IgD-negative memory B cell (primary cell): ENCODE results near the gene HOXC5. TPM values are rescaled to one million over a fixed set of nuclear protein-coding genes. Genes with fewer than 3 reads are reported as not detected.
"Not testable (repeated sequence)": the region's sequence is repeated elsewhere in the genome, so short reads cannot be mapped to it uniquely, and the experiment has no call there.

Source experiments
- H3K27ac Mint-ChIP-seq, 3 donors: one replicate each; pipeline ENCODE4 v1.8.0; 2020 to 2022; ENCODE audit warnings: mild to moderate bottlenecking in 3 of 3, mixed read lengths in 3 of 3, moderate library complexity in 1 of 3
- H3K27me3 Mint-ChIP-seq: one replicate; pipeline ENCODE4 v1.8.0; 2021; ENCODE audit warnings: mixed read lengths
- H3K36me3 Mint-ChIP-seq: one replicate; pipeline ENCODE4 v1.8.0; 2020; ENCODE audit warnings: mild to moderate bottlenecking, mixed read lengths
- H3K4me1 Mint-ChIP-seq, 3 donors: one replicate each; pipeline ENCODE4 v1.8.0; 2020 to 2022; ENCODE audit warnings: mixed read lengths in 3 of 3, mild to moderate bottlenecking in 1 of 3
- H3K4me3 Mint-ChIP-seq, 4 donors: one replicate each; pipeline ENCODE4 v1.8.0; 2020 to 2022; ENCODE audit warnings: mild to moderate bottlenecking in 4 of 4, mixed read lengths in 4 of 4, moderate library complexity in 3 of 4
- H3K9me3 Mint-ChIP-seq, 3 donors: one replicate each; pipeline ENCODE4 v1.8.0; 2020 to 2021; ENCODE audit warnings: mixed read lengths in 3 of 3, mild to moderate bottlenecking in 1 of 3
- polyA plus RNA-seq: library from polyadenylated mRNA; unstranded; fragments of 300-500 nt; fragmentation: Illumina TruSeq; gene quantifications from one replicate; pipeline ENCODE4 v1.2.3, GENCODE V29; 2021

Gene HOXC5
- polyA plus RNA-seq, 1 donor from 2014 or later = not detected

- H3K4me1 Mint-ChIP-seq = peaks cover 3 to 15% (median 5%) of the 10 kb centered on the region in 3 donors
- H3K4me3 Mint-ChIP-seq = no peak overlapping the region
- H3K9me3 Mint-ChIP-seq = peaks cover 0 to 2% (median 0%) of the 10 kb centered on the region in 3 donors
- no peaks in the 10 kb centered on the region for H3K36me3 Mint-ChIP-seq
- peak overlapping the region in 1 of 3 donors; percentile 58 for H3K27ac Mint-ChIP-seq
- peaks cover 60% of the 10 kb centered on the region for H3K27me3 Mint-ChIP-seq
Observed at GRCh38 chr12:54036620-54037359, 3.9 kb downstream of the HOXC5 start.

DNA sequence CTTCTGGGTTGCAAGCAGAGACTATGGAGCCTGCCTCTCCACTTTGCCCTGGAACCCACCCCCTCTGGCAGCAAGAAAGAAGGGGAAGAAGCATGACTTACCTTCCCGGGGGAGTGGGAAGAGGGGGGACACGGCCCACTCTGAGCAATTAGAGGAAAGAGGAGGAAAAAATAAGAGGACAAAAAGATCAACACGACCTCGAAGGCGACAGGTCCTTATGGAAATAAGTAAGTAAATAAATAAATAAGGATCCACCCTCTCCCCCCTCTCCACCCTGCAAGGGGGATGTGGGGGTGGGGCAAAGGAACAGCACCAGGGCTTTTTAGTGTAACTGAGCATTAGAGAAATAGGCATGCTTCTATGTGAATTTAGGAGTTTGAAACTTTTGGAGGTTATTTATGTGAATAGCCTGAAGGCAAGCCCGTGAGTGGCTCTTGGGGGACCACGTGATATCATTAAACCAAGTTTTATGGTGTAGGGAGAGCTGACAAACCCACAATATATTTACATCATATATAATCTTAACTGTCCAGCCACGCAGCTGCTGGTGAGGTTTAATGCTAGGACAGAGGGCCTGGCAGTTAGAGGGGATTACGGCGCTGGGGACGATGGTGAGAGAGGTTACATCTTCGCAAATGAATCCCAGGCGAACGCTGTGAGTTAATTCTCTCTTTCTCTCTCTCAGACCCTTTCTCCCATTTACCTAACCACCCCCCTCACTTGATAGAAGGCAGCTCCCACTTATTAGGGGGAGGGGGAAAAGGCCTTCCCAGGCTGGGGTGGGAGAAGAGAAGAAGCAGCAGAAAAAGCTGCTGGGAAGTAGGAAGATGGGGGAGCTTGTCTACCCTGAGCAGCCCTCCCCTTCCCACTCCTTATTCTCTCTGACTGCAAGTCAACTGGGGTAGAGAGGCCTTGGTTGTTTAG is 4.8 kb downstream of the HOXC5 start:
- Mint-ChIP-seq H3K4me3 (no peak overlapping the region), H3K9me3 (peaks cover 0 to 1% (median 0%) of the 10 kb centered on the region in 3 donors), H3K27me3 (peaks cover 58% of the 10 kb centered on the region), H3K27ac (peak overlapping the region in 1 of 3 donors; percentile 34), H3K4me1 (peaks cover 1 to 11% (median 5%) of the 10 kb centered on the region in 3 donors), H3K36me3 (no peaks in the 10 kb centered on the region)

- Mint-ChIP-seq H3K27me3 (peaks cover 61% of the 10 kb centered on the region), H3K27ac (peak overlapping the region in 1 of 3 donors; percentile 34), H3K4me1 (peaks cover 0 to 7% (median 5%) of the 10 kb centered on the region in 3 donors), H3K9me3 (no peaks in the 10 kb centered on the region), H3K4me3 (no peak overlapping the region), H3K36me3 (no peaks in the 10 kb centered on the region)
Observed at GRCh38 chr12:54038284-54038870, 5.5 kb downstream of the HOXC5 start.

DNA sequence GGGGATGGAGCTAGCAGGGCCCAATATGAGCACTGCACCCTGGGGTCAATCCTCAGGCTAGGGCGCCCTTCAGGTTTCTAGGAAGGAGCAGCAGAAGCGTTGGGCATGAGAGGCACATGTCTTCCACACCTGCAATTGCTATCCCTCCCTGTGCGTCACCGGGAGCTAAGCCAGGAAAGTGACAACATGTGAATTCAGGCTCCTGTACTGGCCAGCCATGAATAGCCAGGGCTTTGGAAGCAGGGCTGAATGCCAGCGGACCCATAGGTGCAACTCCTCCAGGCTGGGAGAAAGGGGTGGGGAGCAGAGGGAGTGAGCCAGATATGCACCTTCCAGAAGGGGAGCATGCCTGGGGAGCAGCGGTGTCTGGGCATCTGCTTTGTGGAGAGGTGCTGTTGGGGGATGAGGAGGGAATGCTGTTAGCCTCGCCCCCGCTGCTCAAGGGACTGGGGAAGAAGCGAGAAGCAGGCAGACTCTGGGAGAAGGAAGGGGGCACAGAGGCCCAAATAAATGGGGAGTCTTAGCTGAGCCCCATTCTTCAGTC is 6.1 kb downstream of the HOXC5 start:
- H3K27ac Mint-ChIP-seq = peak overlapping the region in 1 of 3 donors; percentile 34
- peaks cover 59% of the 10 kb centered on the region for H3K27me3 Mint-ChIP-seq
- no peak overlapping the region for H3K4me3 Mint-ChIP-seq
- peaks cover 0 to 4% (median 3%) of the 10 kb centered on the region in 3 donors for H3K4me1 Mint-ChIP-seq
- peaks cover 2% of the 10 kb centered on the region for H3K36me3 Mint-ChIP-seq
- no peaks in the 10 kb centered on the region for H3K9me3 Mint-ChIP-seq

GRCh38 chr12:54039417-54040147 is 6.7 kb downstream of the HOXC5 start:
- Mint-ChIP-seq H3K27ac (peak overlapping the region in 2 of 3 donors; percentile 34 to 71), H3K9me3 (no peaks in the 10 kb centered on the region), H3K27me3 (peaks cover 56% of the 10 kb centered on the region), H3K4me3 (no peak overlapping the region), H3K4me1 (peaks cover 0 to 4% (median 0%) of the 10 kb centered on the region in 3 donors), H3K36me3 (peaks cover 2% of the 10 kb centered on the region)

DNA sequence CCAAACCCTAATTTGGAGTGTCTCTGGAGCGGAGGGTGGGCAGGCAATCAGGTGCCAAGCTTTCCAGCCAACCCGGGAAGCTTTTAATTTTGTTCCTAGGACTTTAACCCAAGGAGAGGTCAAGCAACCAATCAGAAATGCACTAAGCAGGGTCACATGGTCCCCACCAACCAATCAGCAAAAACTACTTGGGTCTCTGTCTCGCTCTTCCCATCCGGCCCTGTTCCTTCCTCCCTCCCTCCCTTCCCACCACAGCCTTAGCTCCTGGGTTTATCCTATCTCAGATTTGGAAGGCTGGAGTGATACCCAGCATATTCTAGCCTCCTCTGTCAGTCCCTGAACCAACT is 7.3 kb downstream of the HOXC5 start:
- Mint-ChIP-seq H3K27me3 (peaks cover 57% of the 10 kb centered on the region), H3K4me3 (no peak overlapping the region), H3K27ac (peak overlapping the region in 2 of 3 donors; percentile 29 to 71), H3K36me3 (peaks cover 2% of the 10 kb centered on the region), H3K4me1 (peaks cover 0 to 1% (median 0%) of the 10 kb centered on the region in 3 donors), H3K9me3 (no peaks in the 10 kb centered on the region)

DNA sequence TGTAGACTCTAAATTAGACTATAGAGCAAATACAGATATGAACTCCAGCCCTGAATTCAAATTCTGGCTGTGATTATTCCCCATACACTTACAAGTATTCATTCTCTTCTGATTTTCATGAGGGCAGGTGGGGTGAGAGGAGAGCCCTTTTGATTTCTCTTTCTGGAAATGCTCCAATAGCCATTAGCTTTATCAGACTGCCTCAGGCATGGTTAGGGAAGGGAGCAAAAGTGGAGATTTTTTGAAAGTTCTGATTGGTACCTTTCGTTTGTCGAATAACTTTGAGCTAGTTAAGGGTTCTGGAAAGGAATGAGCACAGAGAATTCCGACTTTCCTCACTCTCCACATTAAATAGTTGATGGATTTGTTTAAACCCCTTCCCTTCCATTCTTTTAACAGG is 7.8 kb downstream of the HOXC5 start:
- peaks cover 56% of the 10 kb centered on the region for H3K27me3 Mint-ChIP-seq
- H3K4me3 Mint-ChIP-seq = no peak overlapping the region
- H3K9me3 Mint-ChIP-seq = no peaks in the 10 kb centered on the region
- H3K27ac Mint-ChIP-seq = peak overlapping the region in 1 of 3 donors; percentile 29
- no peaks in the 10 kb centered on the region for H3K4me1 Mint-ChIP-seq
- H3K36me3 Mint-ChIP-seq = peaks cover 2% of the 10 kb centered on the region

DNA sequence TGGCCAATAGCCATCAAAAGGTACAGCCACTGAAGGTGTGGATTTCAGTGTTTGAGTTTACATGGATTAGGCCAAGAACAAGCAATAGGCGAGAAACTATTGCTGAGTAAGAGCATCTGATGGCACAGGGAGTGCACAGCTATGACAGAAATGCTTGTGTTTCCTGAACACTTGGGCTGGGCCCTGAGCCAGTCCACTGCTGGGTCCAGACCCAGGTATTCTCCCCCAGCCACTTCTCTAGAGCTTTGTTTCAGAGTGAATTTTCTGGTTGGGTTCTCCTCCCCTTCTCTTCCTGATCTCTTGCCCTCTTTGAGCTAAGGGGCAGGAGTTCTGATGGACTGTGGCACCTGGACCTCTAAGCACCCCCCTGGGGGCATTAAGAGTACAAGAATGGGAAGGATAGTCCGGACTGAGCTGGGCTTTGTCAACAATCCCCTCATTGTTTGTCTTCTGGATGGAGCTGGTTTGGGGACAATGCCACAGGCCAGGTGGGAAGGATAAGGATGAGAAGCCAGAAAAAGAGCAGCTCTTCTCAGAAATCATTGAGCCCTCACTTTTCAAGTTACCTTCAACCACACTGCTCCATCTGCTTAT is 8.3 kb downstream of the HOXC5 start:
- peak overlapping the region in 1 of 3 donors; percentile 45 for H3K27ac Mint-ChIP-seq
- peaks cover 2% of the 10 kb centered on the region for H3K36me3 Mint-ChIP-seq
- H3K9me3 Mint-ChIP-seq = no peaks in the 10 kb centered on the region
- H3K4me3 Mint-ChIP-seq = no peak overlapping the region
- peaks cover 55% of the 10 kb centered on the region for H3K27me3 Mint-ChIP-seq
- H3K4me1 Mint-ChIP-seq = peaks cover 0 to under 1% (median 0%) of the 10 kb centered on the region in 3 donors

DNA sequence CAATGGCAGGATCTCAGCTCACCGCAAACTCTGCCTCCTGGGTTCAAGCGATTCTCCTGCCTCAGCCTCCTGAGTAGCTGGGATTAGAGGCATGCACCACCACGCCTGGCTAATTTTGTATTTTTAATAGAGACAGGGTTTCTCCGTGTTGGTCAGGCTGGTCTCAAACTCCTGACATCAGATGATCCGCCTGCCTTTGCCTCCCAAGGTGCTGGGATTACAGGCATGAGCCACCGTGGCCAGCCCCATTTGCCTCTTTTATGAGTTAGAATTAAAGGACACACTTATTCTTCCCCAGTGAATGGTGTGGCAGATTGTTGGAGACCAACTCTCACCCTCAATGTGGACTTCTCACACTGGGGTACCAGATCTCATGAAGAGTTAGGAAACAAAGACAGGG is 9.2 kb downstream of the HOXC5 start:
- not testable (repeated sequence) for H3K36me3 Mint-ChIP-seq, H3K9me3 Mint-ChIP-seq, H3K4me3 Mint-ChIP-seq, H3K27ac Mint-ChIP-seq, H3K4me1 Mint-ChIP-seq
- H3K27me3 Mint-ChIP-seq = peaks cover 58% of the 10 kb centered on the region

- Mint-ChIP-seq H3K9me3 (no peaks in the 10 kb centered on the region), H3K27ac (no peak overlapping the region), H3K4me3 (no peak overlapping the region), H3K27me3 (peaks cover 64% of the 10 kb centered on the region), H3K36me3 (peaks cover 2% of the 10 kb centered on the region), H3K4me1 (peaks cover 2 to 5% (median 3%) of the 10 kb centered on the region in 3 donors)
Observed at GRCh38 chr12:54042970-54043853, 10.4 kb downstream of the HOXC5 start.

- Mint-ChIP-seq H3K4me3 (no peak overlapping the region), H3K27me3 (peaks cover 64% of the 10 kb centered on the region), H3K27ac (no peak overlapping the region), H3K4me1 (peaks cover 2 to 9% (median 6%) of the 10 kb centered on the region in 3 donors), H3K9me3 (no peaks in the 10 kb centered on the region), H3K36me3 (peaks cover 5% of the 10 kb centered on the region)
Observed at GRCh38 chr12:54044425-54045103, 11.7 kb downstream of the HOXC5 start.

GRCh38 chr12:54045401-54045800 is 12.6 kb downstream of the HOXC5 start:
- peaks cover 5% of the 10 kb centered on the region for H3K36me3 Mint-ChIP-seq
- H3K4me3 Mint-ChIP-seq = no peak overlapping the region
- H3K27me3 Mint-ChIP-seq = peaks cover 67% of the 10 kb centered on the region
- no peaks in the 10 kb centered on the region for H3K9me3 Mint-ChIP-seq
- H3K4me1 Mint-ChIP-seq = peaks cover 2 to 15% (median 6%) of the 10 kb centered on the region in 3 donors
- H3K27ac Mint-ChIP-seq = peak overlapping the region in 1 of 3 donors; percentile 5
